ENCODE data around the gene MUCL3.

- TF ChIP-seq GATA3 (IDR thresholded peaks at IDR 0.05; ENCODE audit: low read depth, low read length) (no peak), GATA2 (IDR thresholded peaks at IDR 0.05; ENCODE audit: low read depth, low read length) (no peak)
Measured at GRCh38 chr6:30979690-30980089, 38.9 kb downstream of the MUCL3 start.
